Left ventricle myocardium inferior (tissue), 1 donor: ENCODE measurements around the gene EPPIN. TPM values are rescaled to one million over a fixed set of nuclear protein-coding genes. Genes with fewer than 3 reads are reported as not detected.

Experiments used
- DNase-seq: peaks from one replicate; pipeline ENCODE4 v3.0.0-alpha.2; 2020
- H3K27ac ChIP-seq: fragments of 200-600 bp; replicated peaks from 2 replicates; pipeline ENCODE4 v1.8.0; 2021
- H3K27me3 ChIP-seq: fragments of 200-600 bp; 2 replicates; pipeline ENCODE4 v1.8.0; 2021; ENCODE audit warnings: low read depth
- H3K36me3 ChIP-seq: fragments of 200-600 bp; 2 replicates; pipeline ENCODE4 v1.8.0; 2021
- H3K4me1 ChIP-seq: fragments of 200-600 bp; 2 replicates; pipeline ENCODE4 v1.8.0; 2021
- H3K4me3 ChIP-seq: fragments of 200-600 bp; 2 replicates; pipeline ENCODE4 v1.8.0; 2021; ENCODE audit warnings: mild to moderate bottlenecking, moderate library complexity
- H3K9me3 ChIP-seq: fragments of 200-600 bp; replicated peaks from 2 replicates; pipeline ENCODE4 v1.8.0; 2021
- CTCF ChIP-seq: fragments of 200-600 bp; IDR thresholded peaks from 2 replicates; pipeline ENCODE4 v1.8.0; 2021; ENCODE audit warnings: antibody characterized with exemption, mild to moderate bottlenecking, borderline replicate concordance
- intact Hi-C: fragments of 100-400 bp; cut with micrococcal nuclease; formaldehyde crosslinking; loops from one replicate; pipeline ENCODE4 v1.11.0; 2022
- total RNA-seq: library from RNA; stranded (reverse); fragmentation: NEBNext Ultra II Directional; extraction: Animal tissue kit (Norgen Biotek cat#: 25700); gene quantifications from one replicate; pipeline ENCODE4 v1.2.1, GENCODE V29; 2021
- donor health status: DM: no; HTN: yes; CAD: no; lungs with severe emphysema.

Gene EPPIN
- total RNA-seq, 1 donor from 2014 or later: not detected

GRCh38 chr20:45538209-45538799, 8.9 kb downstream of the EPPIN start:
- intact Hi-C loops: no loop called here
- H3K36me3 ChIP-seq: no peaks in the 10 kb centered on the region
- H3K4me1 ChIP-seq: no peaks in the 10 kb centered on the region
- no peak overlapping the region for H3K4me3 ChIP-seq
- peaks cover 95% of the 10 kb centered on the region for H3K27me3 ChIP-seq
- H3K9me3 ChIP-seq: no peaks in the 10 kb centered on the region
- no peak for TF ChIP-seq CTCF
- H3K27ac ChIP-seq: no peak overlapping the region
- DNase-seq: no peak

- intact Hi-C loops: no loop called here
- DNase-seq: no peak
- Histone ChIP-seq H3K27ac (no peak overlapping the region), H3K9me3 (no peaks in the 10 kb centered on the region), H3K27me3 (peaks cover 86% of the 10 kb centered on the region), H3K4me1 (no peaks in the 10 kb centered on the region), H3K36me3 (no peaks in the 10 kb centered on the region), H3K4me3 (no peak overlapping the region)
- TF ChIP-seq CTCF: no peak
These were observed 19.9 kb downstream of the EPPIN start for GRCh38 chr20:45527294-45527693.

DNA sequence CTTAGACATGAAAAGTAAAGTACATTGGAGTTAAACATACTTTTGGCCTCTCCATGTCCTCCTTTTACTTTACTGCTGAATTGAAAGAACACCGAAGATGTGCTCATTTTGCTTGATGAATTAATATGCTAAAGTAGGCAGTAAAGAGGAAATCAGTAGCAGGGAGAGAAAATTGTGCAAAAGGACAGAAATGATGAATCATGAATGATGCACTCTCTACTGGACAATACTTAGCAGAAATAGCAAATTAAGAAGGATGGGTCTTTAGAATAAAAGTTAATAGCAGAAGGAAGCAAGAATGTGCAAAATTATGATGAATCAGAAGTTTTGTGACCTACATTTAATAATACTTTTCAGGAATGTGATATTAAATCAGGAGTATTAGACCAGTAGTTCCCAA, 23.4 kb downstream of the EPPIN start:
- Histone ChIP-seq H3K27ac (no peak overlapping the region), H3K4me1 (no peaks in the 10 kb centered on the region), H3K36me3 (no peaks in the 10 kb centered on the region), H3K4me3 (no peak overlapping the region), H3K27me3 (peaks cover 73% of the 10 kb centered on the region), H3K9me3 (no peaks in the 10 kb centered on the region)
- DNase-seq: no peak
- TF ChIP-seq CTCF: no peak
- intact Hi-C loops: no loop called here

GRCh38 chr20:45518282-45518681, 28.9 kb downstream of the EPPIN start:
- Histone ChIP-seq H3K4me1 (no peaks in the 10 kb centered on the region), H3K36me3 (no peaks in the 10 kb centered on the region), H3K9me3 (no peaks in the 10 kb centered on the region), H3K27ac (no peak overlapping the region), H3K27me3 (peaks cover 47% of the 10 kb centered on the region), H3K4me3 (no peak overlapping the region)
- TF ChIP-seq CTCF: no peak
- no peak for DNase-seq
- intact Hi-C loops: no loop called here

- no peaks in the 10 kb centered on the region for H3K36me3 ChIP-seq
- no peaks in the 10 kb centered on the region for H3K4me1 ChIP-seq
- no peaks in the 10 kb centered on the region for H3K9me3 ChIP-seq
- TF ChIP-seq CTCF: no peak
- intact Hi-C loops: no loop called here
- DNase-seq: no peak
- peaks cover 53% of the 10 kb centered on the region for H3K27me3 ChIP-seq
- H3K27ac ChIP-seq: no peak within 1 kb of the TSS
- H3K4me3 ChIP-seq: no peak within 1 kb of the TSS
These were observed 31.9 kb downstream of the EPPIN start, which contains the start of gene SPINT3 for GRCh38 chr20:45515147-45515913. TSS of gene SPINT3 (minus strand) at chr20:45515622. CDS start at chr20:45515608, 14 bp downstream.
